ENCODE measurements around the gene JAZF1.

GRCh38 chr7:28149291-28150101, 31.1 kb downstream of the JAZF1 start:
- TF ChIP-seq POLR2A (IDR thresholded peaks at IDR 0.05) (no peak), CTCF (IDR thresholded peaks at IDR 0.05) (no peak)
